ENCODE results near the gene RBP2. TPM values are rescaled to one million over a fixed set of nuclear protein-coding genes. Genes with fewer than 3 reads are reported as not detected.

Gene RBP2
- total RNA-seq, 2 experiments from 2014 or later: not detected

DNA sequence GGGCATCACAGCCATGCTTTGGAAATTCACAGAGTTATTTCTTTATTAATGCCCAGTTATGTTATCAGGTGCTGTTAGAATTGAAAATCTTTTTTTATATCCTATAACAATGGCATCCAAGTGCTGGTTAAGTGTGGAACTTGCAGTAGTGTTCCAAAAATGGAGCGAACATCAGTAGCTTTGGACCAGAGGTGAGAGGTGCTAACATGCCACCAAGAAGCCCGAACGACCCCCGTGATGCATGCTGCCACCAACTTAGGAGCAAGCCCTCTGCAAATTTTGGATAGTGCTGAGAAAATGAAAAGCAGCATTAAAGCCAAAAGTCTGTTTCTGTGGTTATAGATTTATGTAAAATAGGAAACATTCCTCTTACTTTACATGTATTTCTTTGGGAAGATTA lies 38.4 kb upstream of the RBP2 start:
- H3K36me3 Mint-ChIP-seq (ENCODE audit: low read depth): no peaks in the 10 kb centered on the region
- POLR2A ChIA-PET: no interaction called here
- no peak overlapping the region for H3K27ac Mint-ChIP-seq
- no peak overlapping the region for H3K4me3 Mint-ChIP-seq
- no peaks in the 10 kb centered on the region for H3K27me3 Mint-ChIP-seq (ENCODE audit: low read depth)
- ATAC-seq (no peak), DNase-seq (no peak)
- H3K9me3 Mint-ChIP-seq (ENCODE audit: insufficient read depth): no peaks in the 10 kb centered on the region
- CTCF ChIA-PET: no interaction called here
- H3K4me1 Mint-ChIP-seq (ENCODE audit: low read depth): no peaks in the 10 kb centered on the region

DNA sequence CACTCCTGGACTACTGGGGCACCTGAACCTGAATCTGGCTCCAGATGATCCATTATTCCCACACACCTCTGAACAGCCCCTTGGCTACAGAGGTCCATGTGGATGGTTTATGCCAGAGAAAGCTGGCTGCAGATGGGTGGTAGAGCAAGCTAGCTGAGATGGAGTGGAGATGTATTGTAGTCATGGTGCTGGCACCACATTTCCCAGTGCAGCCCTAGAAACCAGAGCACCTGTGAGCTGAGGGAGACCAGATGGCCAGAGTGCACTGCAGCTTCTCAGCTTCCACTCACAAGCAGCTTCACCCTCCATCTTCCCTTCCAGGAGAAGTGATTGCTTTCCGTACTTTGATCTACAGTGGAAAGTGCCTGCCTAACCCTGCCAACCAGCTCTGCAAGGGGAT lies 33.3 kb upstream of the RBP2 start:
- H3K27me3 Mint-ChIP-seq (ENCODE audit: low read depth): no peaks in the 10 kb centered on the region
- H3K27ac Mint-ChIP-seq: no peak overlapping the region
- no peak for DNase-seq
- no peaks in the 10 kb centered on the region for H3K36me3 Mint-ChIP-seq (ENCODE audit: low read depth)
- CTCF ChIA-PET: no interaction called here
- H3K9me3 Mint-ChIP-seq (ENCODE audit: insufficient read depth): no peaks in the 10 kb centered on the region
- POLR2A ChIA-PET: no interaction called here
- no peaks in the 10 kb centered on the region for H3K4me1 Mint-ChIP-seq (ENCODE audit: low read depth)
- no peak overlapping the region for H3K4me3 Mint-ChIP-seq
- no peak for ATAC-seq

DNA sequence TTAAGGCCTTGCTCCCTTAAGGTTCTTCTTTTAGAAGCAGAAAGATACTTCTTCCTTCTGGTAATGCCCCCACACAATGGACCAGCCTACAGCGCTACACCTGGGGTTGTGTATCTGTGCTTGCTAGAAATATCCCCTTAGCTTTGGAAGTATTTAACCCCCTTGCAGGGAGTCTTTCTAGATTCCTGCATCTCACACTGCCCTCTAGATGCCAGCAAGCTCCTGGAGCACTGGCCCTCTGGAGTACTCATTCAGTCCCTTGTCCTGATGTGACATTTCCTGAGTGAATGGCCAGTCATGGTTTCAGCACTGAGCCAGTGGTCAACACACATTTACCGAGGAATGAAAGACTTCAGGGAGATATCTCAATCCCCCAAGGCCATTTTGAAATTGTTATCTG lies 30.4 kb upstream of the RBP2 start:
- no peak overlapping the region for H3K4me3 Mint-ChIP-seq
- no peak overlapping the region for H3K27ac Mint-ChIP-seq
- DNase-seq (no peak), ATAC-seq (no peak)
- H3K4me1 Mint-ChIP-seq (ENCODE audit: low read depth): no peaks in the 10 kb centered on the region
- no peaks in the 10 kb centered on the region for H3K9me3 Mint-ChIP-seq (ENCODE audit: insufficient read depth)
- ChIA-PET CTCF (no interaction called here), POLR2A (no interaction called here)
- no peaks in the 10 kb centered on the region for H3K36me3 Mint-ChIP-seq (ENCODE audit: low read depth)
- H3K27me3 Mint-ChIP-seq (ENCODE audit: low read depth): no peaks in the 10 kb centered on the region

DNA sequence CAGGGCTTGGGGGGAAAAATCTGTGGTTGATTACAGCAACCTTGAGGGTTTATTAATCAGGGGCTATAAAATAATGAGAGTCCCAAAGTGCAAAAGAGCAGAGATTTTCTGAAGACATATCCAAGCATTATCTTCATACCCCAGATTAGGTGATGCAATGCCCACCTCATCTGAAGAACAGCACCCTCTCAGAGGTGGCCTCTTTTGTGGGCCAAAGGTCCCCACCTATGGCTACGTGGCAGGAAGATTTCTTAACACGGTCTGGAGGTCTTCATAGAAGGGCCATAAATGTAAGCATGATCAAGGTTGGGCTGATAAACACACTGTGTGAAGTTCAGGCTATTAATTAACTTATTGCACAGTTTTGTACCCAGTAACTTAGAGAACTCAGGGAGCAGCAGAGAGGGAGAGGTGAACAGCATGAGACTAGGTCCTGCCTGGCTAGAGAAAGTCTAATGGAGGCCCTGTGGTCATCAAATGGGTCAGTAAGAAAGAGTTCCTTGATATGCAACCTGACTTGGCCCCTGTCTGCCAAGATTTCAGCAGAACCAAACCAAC lies 29.6 kb upstream of the RBP2 start:
- Mint-ChIP-seq H3K4me1 (ENCODE audit: low read depth) (no peaks in the 10 kb centered on the region), H3K27me3 (ENCODE audit: low read depth) (no peaks in the 10 kb centered on the region), H3K27ac (no peak overlapping the region), H3K9me3 (ENCODE audit: insufficient read depth) (no peaks in the 10 kb centered on the region), H3K36me3 (ENCODE audit: low read depth) (no peaks in the 10 kb centered on the region), H3K4me3 (no peak overlapping the region)
- ATAC-seq: no peak
- ChIA-PET POLR2A (no interaction called here), CTCF (no interaction called here)
- DNase-seq: no peak

DNA sequence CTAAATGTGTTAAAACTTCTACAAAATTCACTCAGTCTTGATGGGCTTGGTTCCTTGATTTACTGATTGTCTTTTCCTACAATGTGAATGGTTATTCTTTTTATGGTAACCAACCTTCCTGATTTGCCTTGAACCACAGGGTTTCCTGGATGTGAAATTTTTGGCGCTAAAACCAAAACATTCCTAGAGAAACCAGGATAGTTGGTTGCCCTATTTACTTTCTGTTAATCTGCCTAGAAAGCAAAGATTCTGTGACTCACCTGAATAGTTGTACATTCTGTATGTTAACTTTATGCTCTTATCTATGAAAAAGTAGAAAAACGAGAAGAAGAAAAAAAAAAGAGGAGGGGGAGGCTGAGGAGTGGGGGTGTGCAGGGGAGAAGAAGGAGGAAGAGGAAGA lies 23.2 kb upstream of the RBP2 start:
- CTCF ChIA-PET: no interaction called here
- Mint-ChIP-seq H3K4me1 (ENCODE audit: low read depth) (no peaks in the 10 kb centered on the region), H3K36me3 (ENCODE audit: low read depth) (no peaks in the 10 kb centered on the region), H3K4me3 (no peak overlapping the region), H3K27me3 (ENCODE audit: low read depth) (no peaks in the 10 kb centered on the region), H3K27ac (no peak overlapping the region), H3K9me3 (ENCODE audit: insufficient read depth) (peaks cover 7% of the 10 kb centered on the region)
- POLR2A ChIA-PET: no interaction called here
- no peak for DNase-seq
- no peak for ATAC-seq

DNA sequence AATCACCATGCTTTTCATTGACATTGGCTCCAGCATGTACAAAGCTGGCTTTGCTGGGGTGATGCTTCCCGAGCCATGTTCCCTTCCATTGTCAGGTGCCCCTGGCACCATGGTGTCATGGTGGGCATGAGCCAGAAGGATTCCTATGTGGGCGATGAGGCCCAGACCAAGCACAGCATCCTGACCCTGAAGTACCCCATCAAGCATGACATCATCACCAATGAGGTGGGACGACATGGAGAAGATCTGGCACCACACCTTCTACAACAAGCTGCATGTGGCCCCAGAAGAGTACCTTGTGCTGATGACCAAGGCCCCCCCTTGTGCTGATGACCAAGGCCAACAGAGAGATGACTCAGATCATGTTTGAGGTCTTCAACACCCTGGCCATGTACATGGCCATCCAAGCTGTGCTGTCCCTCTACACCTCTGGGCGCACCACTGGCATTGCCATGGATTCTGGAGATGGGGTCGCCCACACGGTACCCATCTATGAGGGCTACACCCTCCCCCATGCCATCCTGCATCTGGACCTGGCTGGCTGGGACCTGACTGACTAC lies 17.6 kb upstream of the RBP2 start:
- Mint-ChIP-seq H3K27ac (no peak overlapping the region), H3K4me3 (no peak overlapping the region), H3K36me3 (ENCODE audit: low read depth) (no peaks in the 10 kb centered on the region), H3K4me1 (ENCODE audit: low read depth) (no peaks in the 10 kb centered on the region), H3K27me3 (ENCODE audit: low read depth) (no peaks in the 10 kb centered on the region), H3K9me3 (ENCODE audit: insufficient read depth) (peaks cover 7% of the 10 kb centered on the region)
- POLR2A ChIA-PET: no interaction called here
- CTCF ChIA-PET: no interaction called here
- DNase-seq (no peak), ATAC-seq (no peak)

DNA sequence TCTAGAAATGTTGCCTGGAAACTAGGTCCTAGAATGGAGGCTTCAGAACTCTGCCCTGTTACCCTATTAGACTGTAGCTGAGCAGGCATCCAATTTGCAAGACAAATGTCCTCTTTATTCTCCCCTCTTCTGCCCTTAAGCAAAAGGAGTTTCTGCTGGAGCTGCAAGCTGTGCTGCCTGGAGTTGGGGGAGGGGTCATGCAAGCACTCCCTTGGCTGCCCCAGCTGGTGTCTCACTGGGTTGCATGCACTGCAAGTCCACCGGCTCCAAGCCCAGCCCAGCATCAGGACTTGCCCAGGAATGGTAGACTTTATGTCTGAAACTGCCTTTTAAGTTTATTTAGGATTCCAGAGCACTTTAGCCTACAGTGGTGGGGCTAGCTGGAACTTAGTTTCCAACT lies 15.7 kb upstream of the RBP2 start:
- CTCF ChIA-PET: no interaction called here
- Mint-ChIP-seq H3K27ac (no peak overlapping the region), H3K4me3 (no peak overlapping the region), H3K27me3 (ENCODE audit: low read depth) (no peaks in the 10 kb centered on the region), H3K4me1 (ENCODE audit: low read depth) (no peaks in the 10 kb centered on the region), H3K36me3 (ENCODE audit: low read depth) (no peaks in the 10 kb centered on the region), H3K9me3 (ENCODE audit: insufficient read depth) (peaks cover 14% of the 10 kb centered on the region)
- ATAC-seq (no peak), DNase-seq (no peak)
- POLR2A ChIA-PET: no interaction called here

DNA sequence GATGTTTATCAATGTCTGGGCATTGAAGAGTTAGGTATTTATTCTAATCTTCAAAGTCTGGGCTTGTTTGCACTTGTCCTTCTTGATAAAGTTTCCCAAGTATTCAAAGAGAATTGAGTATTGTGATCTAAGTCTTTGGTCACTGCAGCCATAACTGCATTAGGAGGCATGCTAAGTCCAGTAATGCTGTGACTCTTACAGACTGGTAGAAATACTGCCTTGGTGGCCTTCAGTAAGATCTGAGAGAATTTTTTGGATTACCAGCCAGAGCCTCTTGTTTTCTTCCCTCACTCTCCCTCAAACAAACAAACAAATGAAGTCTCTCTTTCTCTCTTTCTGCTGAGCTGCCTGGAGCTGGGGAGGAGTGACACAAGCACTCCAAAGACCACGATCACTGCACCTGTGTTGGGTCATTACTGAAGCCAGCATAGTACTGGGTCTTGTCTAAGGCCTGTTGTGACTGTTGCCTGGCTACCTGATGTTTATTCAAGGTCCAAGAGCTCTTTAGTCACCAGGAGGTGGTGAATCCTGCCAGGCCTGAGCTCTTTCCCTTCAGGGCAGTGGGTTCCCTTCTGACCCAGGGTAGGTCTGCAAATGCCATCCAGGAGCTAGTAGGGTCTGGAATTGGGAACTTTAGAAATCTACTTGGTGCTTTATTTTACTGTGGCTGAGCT lies 14.8 kb upstream of the RBP2 start:
- ChIA-PET CTCF (no interaction called here), POLR2A (no interaction called here)
- no peaks in the 10 kb centered on the region for H3K36me3 Mint-ChIP-seq (ENCODE audit: low read depth)
- no peaks in the 10 kb centered on the region for H3K27me3 Mint-ChIP-seq (ENCODE audit: low read depth)
- DNase-seq: no peak
- H3K27ac Mint-ChIP-seq: no peak overlapping the region
- H3K4me3 Mint-ChIP-seq: no peak overlapping the region
- ATAC-seq: no peak
- no peaks in the 10 kb centered on the region for H3K4me1 Mint-ChIP-seq (ENCODE audit: low read depth)
- peaks cover 12% of the 10 kb centered on the region for H3K9me3 Mint-ChIP-seq (ENCODE audit: insufficient read depth)

DNA sequence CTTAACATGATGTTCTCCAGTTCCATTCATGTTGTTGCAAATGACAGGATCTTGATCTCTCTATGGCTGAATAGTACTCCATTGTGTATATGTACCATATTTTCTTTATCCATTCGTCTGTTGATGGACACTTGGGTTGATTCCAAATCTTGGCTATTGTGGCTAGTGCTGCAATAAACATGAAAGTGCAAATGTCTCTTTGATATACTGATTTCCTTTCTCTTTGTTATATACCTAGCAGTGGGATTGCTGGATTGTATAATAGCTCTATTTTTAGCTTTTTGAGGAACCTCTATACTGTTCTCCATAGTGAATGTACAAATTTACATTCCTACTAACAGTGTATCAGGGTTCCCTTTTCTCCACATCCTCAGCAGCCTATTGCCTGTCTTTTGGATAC lies 5.9 kb upstream of the RBP2 start:
- POLR2A ChIA-PET: no interaction called here
- ATAC-seq: no peak
- no peak overlapping the region for H3K27ac Mint-ChIP-seq

DNA sequence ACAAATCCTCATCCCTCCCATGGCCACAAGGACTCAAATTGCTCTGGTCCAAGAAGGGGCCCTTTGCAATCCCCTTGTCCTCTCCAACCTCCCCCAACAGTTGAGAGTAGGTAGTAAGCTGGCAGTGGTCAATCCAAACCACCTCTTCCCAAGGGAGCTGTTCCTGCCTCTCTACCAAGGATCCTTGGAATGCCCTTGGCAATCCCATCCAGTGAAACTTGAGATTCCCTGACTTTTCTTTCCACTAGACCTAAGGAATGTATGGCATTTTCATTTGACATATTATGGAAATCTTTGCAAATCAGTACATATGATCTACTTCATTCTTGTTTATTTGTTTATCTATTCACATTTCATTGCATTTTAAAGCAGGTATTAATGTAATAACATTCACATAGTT lies 4.8 kb upstream of the RBP2 start:
- Mint-ChIP-seq H3K27ac (no peak overlapping the region), H3K36me3 (ENCODE audit: low read depth) (no peaks in the 10 kb centered on the region), H3K9me3 (ENCODE audit: insufficient read depth) (no peaks in the 10 kb centered on the region), H3K4me3 (no peak overlapping the region), H3K27me3 (ENCODE audit: low read depth) (peaks cover 2% of the 10 kb centered on the region), H3K4me1 (ENCODE audit: low read depth) (no peaks in the 10 kb centered on the region)
- ChIA-PET CTCF (no interaction called here), POLR2A (interaction anchor here (0.6 kb wide), 1 partner anchor 417 kb away, joined by 4 read pairs; no protein-coding TSS in a partner anchor)
- ATAC-seq (no peak), DNase-seq (no peak)

More for the DNA sequence above, 5.9 kb upstream of the RBP2 start:
- H3K9me3 Mint-ChIP-seq (ENCODE audit: insufficient read depth): no peaks in the 10 kb centered on the region
- no peaks in the 10 kb centered on the region for H3K36me3 Mint-ChIP-seq (ENCODE audit: low read depth)
- H3K4me1 Mint-ChIP-seq (ENCODE audit: low read depth): no peaks in the 10 kb centered on the region
- H3K4me3 Mint-ChIP-seq: no peak overlapping the region
- DNase-seq: no peak
- CTCF ChIA-PET: no interaction called here
- peaks cover 2% of the 10 kb centered on the region for H3K27me3 Mint-ChIP-seq (ENCODE audit: low read depth)

DNA sequence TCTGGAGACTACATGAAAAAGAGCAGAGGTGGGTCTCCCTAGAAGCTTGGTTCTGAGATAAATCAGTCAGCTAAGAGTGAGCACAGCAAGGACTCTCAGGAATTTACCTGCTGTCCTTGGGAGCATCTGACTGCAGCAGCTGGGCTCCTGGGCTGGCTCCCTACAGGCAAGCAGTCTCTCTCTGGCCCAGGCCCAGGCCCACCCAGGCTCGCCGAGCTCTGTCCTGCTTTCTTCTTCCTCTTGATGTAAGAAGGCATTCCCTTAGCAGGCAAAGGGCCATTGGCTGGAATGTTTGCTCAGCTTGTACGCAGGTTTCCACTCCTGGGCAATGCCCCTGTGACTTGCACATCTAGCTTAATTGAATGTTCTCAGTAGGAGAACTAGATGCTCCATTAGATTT lies 4.3 kb upstream of the RBP2 start:
- no peak for ATAC-seq
- H3K27me3 Mint-ChIP-seq (ENCODE audit: low read depth): peaks cover 2% of the 10 kb centered on the region
- no peak for DNase-seq
- H3K27ac Mint-ChIP-seq: no peak overlapping the region
- no peaks in the 10 kb centered on the region for H3K36me3 Mint-ChIP-seq (ENCODE audit: low read depth)
- H3K4me3 Mint-ChIP-seq: no peak overlapping the region
- POLR2A ChIA-PET: interaction anchor here (0.6 kb wide), 1 partner anchor 417 kb away, joined by 4 read pairs; no protein-coding TSS in a partner anchor
- CTCF ChIA-PET: no interaction called here
- no peaks in the 10 kb centered on the region for H3K4me1 Mint-ChIP-seq (ENCODE audit: low read depth)
- H3K9me3 Mint-ChIP-seq (ENCODE audit: insufficient read depth): no peaks in the 10 kb centered on the region

DNA sequence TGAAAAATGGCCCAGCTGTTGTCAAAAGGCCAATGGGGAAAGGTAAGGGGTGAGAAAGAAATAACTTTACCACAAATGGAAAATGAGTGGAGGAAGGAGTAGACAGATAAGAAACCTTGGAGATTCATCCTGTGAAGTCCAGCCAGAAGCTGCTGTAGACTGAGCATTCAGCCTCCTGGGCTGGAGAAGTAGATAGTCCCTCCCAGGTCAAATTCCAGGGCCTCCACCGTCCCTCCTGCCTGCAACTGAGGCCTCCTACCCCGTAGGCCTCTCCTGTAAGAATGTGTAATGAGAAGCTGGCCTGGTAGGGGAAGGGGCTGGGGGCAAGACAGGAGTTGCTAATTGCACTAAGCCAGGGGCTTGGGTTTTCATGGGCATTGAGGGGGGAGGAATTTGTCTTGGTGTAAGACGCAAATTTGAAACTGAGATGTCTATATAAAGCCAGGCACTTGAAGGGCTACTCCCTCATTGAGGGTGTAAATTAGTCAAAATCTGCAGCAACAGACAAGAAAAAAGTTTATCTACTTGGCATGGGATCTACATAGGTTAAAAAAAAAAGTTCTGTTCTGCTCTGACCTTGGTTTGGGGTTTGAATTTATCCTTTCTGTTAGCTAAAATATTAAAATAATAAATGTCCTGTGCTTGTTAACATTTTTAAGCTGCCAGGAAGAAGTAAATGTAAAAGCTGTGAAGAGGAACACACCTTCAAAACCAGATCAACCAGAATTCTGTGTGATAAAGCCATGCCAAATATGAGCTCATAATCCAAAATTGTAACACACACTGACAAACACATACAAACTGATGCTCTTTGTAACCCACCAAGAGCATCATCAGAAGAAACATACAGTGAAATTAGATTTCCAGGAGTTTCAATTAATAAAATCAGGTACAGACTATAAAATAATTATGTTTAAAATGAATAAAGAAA lies 1.7 kb upstream of the RBP2 start:
- H3K9me3 Mint-ChIP-seq (ENCODE audit: insufficient read depth): no peaks in the 10 kb centered on the region
- ATAC-seq: no peak
- H3K27ac Mint-ChIP-seq: no peak overlapping the region
- H3K4me3 Mint-ChIP-seq: no peak overlapping the region
- no peaks in the 10 kb centered on the region for H3K4me1 Mint-ChIP-seq (ENCODE audit: low read depth)
- no peak for DNase-seq
- CTCF ChIA-PET: no interaction called here
- POLR2A ChIA-PET: interaction anchor here (0.7 kb wide), 1 partner anchor 854 kb away, joined by 3 read pairs; no protein-coding TSS in a partner anchor
- no peaks in the 10 kb centered on the region for H3K36me3 Mint-ChIP-seq (ENCODE audit: low read depth)
- peaks cover 2% of the 10 kb centered on the region for H3K27me3 Mint-ChIP-seq (ENCODE audit: low read depth)
